DND-41 (cell line): ENCODE results near the gene CSHL1.
"Not testable (repeated sequence)": the region's sequence is repeated elsewhere in the genome, so short reads cannot be mapped to it uniquely, and the experiment has no call there.

ENCODE experiments used
- ATAC-seq: fragments of 200-7000 bp; cut with Tn5 transposase; 3 replicates; pipeline ENCODE4 v1.9.1; 2021; ENCODE audit warnings: low read depth; ENCODE audit not compliant: insufficient read depth
- DNase-seq: peaks from one replicate; pipeline ENCODE4 v3.0.0-alpha.2; 2020
- H2AFZ ChIP-seq: 2 replicates; pipeline ENCODE4 v1.6.0; 2012; ENCODE audit warnings: low read depth, low read length
- H3K27ac ChIP-seq: 2 replicates; pipeline ENCODE4 v1.5.1; 2012; ENCODE audit warnings: low read length, inconsistent platforms
- H3K27me3 ChIP-seq: fragments of 200-600 bp; sonication (generic); 2 replicates; pipeline ENCODE4 v1.6.0; 2012; ENCODE audit warnings: low read length, mild to moderate bottlenecking, inconsistent platforms; ENCODE audit not compliant: insufficient read depth, poor library complexity
- H3K36me3 ChIP-seq: 2 replicates; pipeline ENCODE4 v1.5.1; 2012; ENCODE audit warnings: low read length, inconsistent platforms; ENCODE audit not compliant: insufficient read depth
- H3K4me1 ChIP-seq: 2 replicates; pipeline ENCODE4 v1.5.1; 2012; ENCODE audit warnings: mild to moderate bottlenecking, low read length; ENCODE audit not compliant: insufficient read depth
- H3K4me2 ChIP-seq: 2 replicates; pipeline ENCODE4 v1.6.0; 2012; ENCODE audit warnings: mild to moderate bottlenecking, moderate library complexity, low read length, inconsistent platforms; ENCODE audit not compliant: insufficient read depth
- H3K4me3 ChIP-seq, 2 experiments: fragments of 200-600 bp in 1 of 2; shearing (Covaris generic) in 1 of 2; 2 replicates each; pipeline ENCODE4 v1.5.1; 2012 to 2016; ENCODE audit warnings: inconsistent platforms in 2 of 2, low read length in 2 of 2, mild to moderate bottlenecking in 2 of 2, low read depth in 1 of 2, moderate library complexity in 1 of 2
- H3K79me2 ChIP-seq: 2 replicates; pipeline ENCODE4 v1.6.0; 2012; ENCODE audit warnings: low read length, inconsistent platforms; ENCODE audit not compliant: insufficient read depth
- H3K9ac ChIP-seq: 2 replicates; pipeline ENCODE4 v1.6.0; 2012; ENCODE audit warnings: low read depth, mild to moderate bottlenecking, inconsistent platforms, low read length, moderate library complexity
- H3K9me3 ChIP-seq: 2 replicates; pipeline ENCODE4 v1.5.1; 2012; ENCODE audit warnings: low read length, moderate library complexity, mild to moderate bottlenecking, inconsistent platforms; ENCODE audit not compliant: insufficient read depth, severe bottlenecking
- H4K20me1 ChIP-seq: 2 replicates; pipeline ENCODE4 v1.6.0; 2012; ENCODE audit warnings: low read length; ENCODE audit not compliant: insufficient read depth

Gene CSHL1

GRCh38 chr17:63898899-63899798, 11.9 kb downstream of the CSHL1 start:
- not testable (repeated sequence) for H3K9ac ChIP-seq, ATAC-seq, H3K79me2 ChIP-seq, H3K36me3 ChIP-seq, H3K4me1 ChIP-seq, H3K4me2 ChIP-seq, H3K27ac ChIP-seq, H2AFZ ChIP-seq, DNase-seq, H3K4me3 ChIP-seq, H3K9me3 ChIP-seq, H3K27me3 ChIP-seq, H4K20me1 ChIP-seq

GRCh38 chr17:63896524-63897354, 14.3 kb downstream of the CSHL1 start, which contains the start of gene CSH1:
TSS of gene CSH1 (minus strand) at chr17:63896574. CDS start at chr17:63896511, 63 bp downstream.
- H3K4me3 ChIP-seq, H4K20me1 ChIP-seq, H3K4me2 ChIP-seq, H3K9me3 ChIP-seq, H3K36me3 ChIP-seq, ATAC-seq, H3K9ac ChIP-seq, DNase-seq, H3K27me3 ChIP-seq, H2AFZ ChIP-seq, H3K79me2 ChIP-seq, H3K27ac ChIP-seq, H3K4me1 ChIP-seq: not testable (repeated sequence)

- not testable (repeated sequence) for H3K36me3 ChIP-seq, ATAC-seq
These were observed 16.2 kb downstream of the CSHL1 start for GRCh38 chr17:63894821-63895220.

GRCh38 chr17:63894021-63894420, 17.0 kb downstream of the CSHL1 start:
- H3K4me2 ChIP-seq, H3K79me2 ChIP-seq, H3K9ac ChIP-seq, H3K27me3 ChIP-seq, DNase-seq, H2AFZ ChIP-seq, H3K4me1 ChIP-seq, H3K4me3 ChIP-seq, H3K36me3 ChIP-seq, H3K9me3 ChIP-seq, ATAC-seq, H4K20me1 ChIP-seq, H3K27ac ChIP-seq: not testable (repeated sequence)

More at GRCh38 chr17:63894821-63895220, 16.2 kb downstream of the CSHL1 start:
- not testable (repeated sequence) for H3K9me3 ChIP-seq, H3K27ac ChIP-seq, H3K79me2 ChIP-seq, H3K4me3 ChIP-seq, H3K4me2 ChIP-seq, DNase-seq, H4K20me1 ChIP-seq, H3K4me1 ChIP-seq, H3K9ac ChIP-seq, H3K27me3 ChIP-seq, H2AFZ ChIP-seq

GRCh38 chr17:63892316-63893037, 18.6 kb downstream of the CSHL1 start:
- H3K4me1 ChIP-seq, H3K9ac ChIP-seq, H3K4me2 ChIP-seq, DNase-seq, H3K36me3 ChIP-seq, H3K27ac ChIP-seq, H3K79me2 ChIP-seq, H3K9me3 ChIP-seq, H3K4me3 ChIP-seq, H4K20me1 ChIP-seq, ATAC-seq, H3K27me3 ChIP-seq, H2AFZ ChIP-seq: not testable (repeated sequence)
